GM23338 (cell line): Measurements from ENCODE around the gene CCRL2. TPM values are rescaled to one million over a fixed set of nuclear protein-coding genes. Genes with fewer than 3 reads are reported as not detected.

ENCODE experiments used
- ATAC-seq: fragments of 200-7000 bp; cut with Tn5 transposase; 3 replicates; pipeline ENCODE4 v1.9.1; 2020
- DNase-seq: peaks from one replicate; pipeline ENCODE4 v3.0.0-alpha.2; 2015; ENCODE audit warnings: low spot score
- H2AFZ ChIP-seq: fragments of 200-600 bp; sonication (generic); 2 replicates; pipeline ENCODE4 v1.8.0; 2016; ENCODE audit warnings: antibody characterized with exemption, mild to moderate bottlenecking, moderate library complexity
- H3F3A ChIP-seq: fragments of 200-600 bp; sonication (generic); replicated peaks from 2 replicates; pipeline ENCODE4 v1.8.0; 2017; ENCODE audit warnings: antibody characterized with exemption, mixed run types, low read depth
- H3K27ac ChIP-seq: fragments of 200-600 bp; sonication (generic); 2 replicates; pipeline ENCODE4 v1.6.1; 2016; ENCODE audit warnings: low read depth
- H3K27me3 ChIP-seq: fragments of 200-600 bp; sonication (generic); 2 replicates; pipeline ENCODE4 v1.8.0; 2016; ENCODE audit warnings: mild to moderate bottlenecking, mixed run types, moderate library complexity; ENCODE audit not compliant: insufficient read depth
- H3K36me3 ChIP-seq: fragments of 200-600 bp; sonication (generic); 2 replicates; pipeline ENCODE4 v1.8.0; 2016; ENCODE audit warnings: mild to moderate bottlenecking; ENCODE audit not compliant: insufficient read depth
- H3K4me1 ChIP-seq: fragments of 200-600 bp; sonication (generic); 2 replicates; pipeline ENCODE4 v1.8.0; 2016; ENCODE audit warnings: mild to moderate bottlenecking, moderate library complexity; ENCODE audit not compliant: insufficient read depth
- H3K4me2 ChIP-seq: fragments of 200-600 bp; sonication (generic); 2 replicates; pipeline ENCODE4 v1.7.1; 2017; ENCODE audit warnings: mixed run types
- H3K4me3 ChIP-seq: fragments of 200-600 bp; sonication (generic); 2 replicates; pipeline ENCODE4 v1.6.1; 2016; ENCODE audit warnings: mixed run types
- H3K79me2 ChIP-seq: fragments of 200-600 bp; sonication (generic); replicated peaks from 2 replicates; pipeline ENCODE4 v1.8.0; 2017; ENCODE audit warnings: mild to moderate bottlenecking; ENCODE audit not compliant: insufficient read depth
- H3K9me2 ChIP-seq: fragments of 200-600 bp; sonication (generic); 2 replicates; pipeline ENCODE4 v1.8.0; 2017; ENCODE audit not compliant: insufficient read depth
- H4K20me1 ChIP-seq: fragments of 200-600 bp; sonication (generic); replicated peaks from 2 replicates; pipeline ENCODE4 v1.8.0; 2017; ENCODE audit warnings: mild to moderate bottlenecking; ENCODE audit not compliant: insufficient read depth
- H3K27ac Mint-ChIP-seq: 2 replicates; pipeline ENCODE4 v1.8.0; 2020; ENCODE audit warnings: inconsistent platforms, mild to moderate bottlenecking, moderate library complexity, mixed read lengths
- H3K27me3 Mint-ChIP-seq: 3 replicates; pipeline ENCODE4 v1.8.0; 2022; ENCODE audit warnings: low read depth, mild to moderate bottlenecking, moderate library complexity, mixed read lengths, inconsistent platforms; ENCODE audit not compliant: insufficient read depth, poor library complexity
- H3K36me3 Mint-ChIP-seq: 3 replicates; pipeline ENCODE4 v1.8.0; 2021; ENCODE audit warnings: low read depth, mild to moderate bottlenecking, inconsistent platforms, moderate library complexity, mixed read lengths
- H3K4me1 Mint-ChIP-seq: 3 replicates; pipeline ENCODE4 v1.8.0; 2020; ENCODE audit warnings: mild to moderate bottlenecking, inconsistent platforms, mixed read lengths
- H3K4me3 Mint-ChIP-seq: 3 replicates; pipeline ENCODE4 v1.8.0; 2021; ENCODE audit warnings: moderate library complexity, mild to moderate bottlenecking, inconsistent platforms, mixed read lengths
- H3K9me3 Mint-ChIP-seq: 3 replicates; pipeline ENCODE4 v1.8.0; 2020; ENCODE audit warnings: moderate library complexity, mild to moderate bottlenecking, inconsistent platforms, mixed read lengths
- CREB1 ChIP-seq: fragments of 250-450 bp; sonication (Bioruptor Pico); IDR thresholded peaks from 2 replicates; pipeline ENCODE4 v1.5.0; 2020; ENCODE audit warnings: low read depth, mild to moderate bottlenecking, moderate library complexity
- JUNB ChIP-seq: IDR thresholded peaks from one replicate; pipeline ENCODE4 v1.6.1; 2016; ENCODE audit warnings: antibody characterized with exemption; ENCODE audit not compliant: unreplicated experiment
- POLR2AphosphoS5 ChIP-seq: IDR thresholded peaks from 2 replicates; pipeline ENCODE4 v1.6.1; 2016; ENCODE audit warnings: antibody characterized with exemption, low read depth
- STAT1 ChIP-seq: IDR thresholded peaks from one replicate; pipeline ENCODE4 v1.6.1; 2016; ENCODE audit warnings: antibody characterized with exemption; ENCODE audit not compliant: unreplicated experiment
- ZNF331 ChIP-seq: fragments of 250-450 bp; sonication (Bioruptor Pico); IDR thresholded peaks from 2 replicates; pipeline ENCODE4 v1.5.0; 2020; ENCODE audit warnings: low read depth, mild to moderate bottlenecking, moderate library complexity
- polyA plus RNA-seq: library from polyadenylated mRNA; unstranded; fragments of >200 nt; fragmentation: Nextera tagmentation; extraction: Ambion mirVana; gene quantifications from 2 replicates; pipeline ENCODE4 v1.2.1, GENCODE V29; 2016
- total RNA-seq: library from RNA; depleted of rRNA; stranded (reverse); fragments of >200 nt; shearing (Covaris generic); gene quantifications from 2 replicates; pipeline ENCODE4 v1.2.3, GENCODE V29; 2014
- TF ChIP-seq, protein P1 (sequence below): fragments of 250-450 bp; sonication (Bioruptor Pico); IDR thresholded peaks from 2 replicates; pipeline ENCODE4 v1.5.0; 2020; ENCODE audit warnings: mild to moderate bottlenecking, moderate library complexity
- TF ChIP-seq, protein P2 (sequence below), 2 experiments: fragments of 200-600 bp in 1 of 2; sonication (generic) in 1 of 2; conservative IDR thresholded peaks; 2 replicates each; pipeline versions ENCODE4 v1.5.1 to v1.6.1; 2016 to 2017; ENCODE audit warnings: antibody characterized with exemption in 2 of 2, low read depth in 2 of 2, mild to moderate bottlenecking in 2 of 2, moderate library complexity in 1 of 2

The CCRL2 gene
- total and polyA plus RNA-seq, 2 experiments from 2014 or later: not detected

DNA sequence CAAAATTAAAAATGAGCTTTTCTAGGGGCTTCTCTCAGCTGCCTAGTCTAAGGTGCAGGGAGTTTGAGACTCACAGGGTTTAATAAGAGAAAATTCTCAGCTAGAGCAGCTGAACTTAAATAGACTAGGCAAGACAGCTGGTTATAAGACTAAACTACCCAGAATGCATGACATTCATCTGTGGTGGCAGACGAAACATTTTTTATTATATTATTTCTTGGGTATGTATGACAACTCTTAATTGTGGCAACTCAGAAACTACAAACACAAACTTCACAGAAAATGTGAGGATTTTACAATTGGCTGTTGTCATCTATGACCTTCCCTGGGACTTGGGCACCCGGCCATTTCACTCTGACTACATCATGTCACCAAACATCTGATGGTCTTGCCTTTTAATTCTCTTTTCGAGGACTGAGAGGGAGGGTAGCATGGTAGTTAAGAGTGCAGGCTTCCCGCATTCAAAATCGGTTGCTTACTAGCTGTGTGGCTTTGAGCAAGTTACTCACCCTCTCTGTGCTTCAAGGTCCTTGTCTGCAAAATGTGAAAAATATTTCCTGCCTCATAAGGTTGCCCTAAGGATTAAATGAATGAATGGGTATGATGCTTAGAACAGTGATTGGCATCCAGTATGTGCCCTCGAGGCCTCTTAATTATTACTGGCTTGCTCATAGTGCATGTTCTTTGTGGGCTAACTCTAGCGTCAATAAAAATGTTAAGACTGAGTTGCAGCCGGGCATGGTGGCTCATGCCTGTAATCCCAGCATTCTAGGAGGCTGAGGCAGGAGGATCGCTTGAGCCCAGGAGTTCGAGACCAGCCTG is 35.3 kb upstream of the CCRL2 start:
- DNase-seq: no peak
- H3F3A ChIP-seq: no peaks in the 10 kb centered on the region
- no peaks in the 10 kb centered on the region for H3K9me2 ChIP-seq
- H3K27ac Mint-ChIP-seq: no peak overlapping the region
- H3K4me2 ChIP-seq: no peak overlapping the region
- TF ChIP-seq POLR2AphosphoS5: no peak
- TF ChIP-seq, protein P1, sequence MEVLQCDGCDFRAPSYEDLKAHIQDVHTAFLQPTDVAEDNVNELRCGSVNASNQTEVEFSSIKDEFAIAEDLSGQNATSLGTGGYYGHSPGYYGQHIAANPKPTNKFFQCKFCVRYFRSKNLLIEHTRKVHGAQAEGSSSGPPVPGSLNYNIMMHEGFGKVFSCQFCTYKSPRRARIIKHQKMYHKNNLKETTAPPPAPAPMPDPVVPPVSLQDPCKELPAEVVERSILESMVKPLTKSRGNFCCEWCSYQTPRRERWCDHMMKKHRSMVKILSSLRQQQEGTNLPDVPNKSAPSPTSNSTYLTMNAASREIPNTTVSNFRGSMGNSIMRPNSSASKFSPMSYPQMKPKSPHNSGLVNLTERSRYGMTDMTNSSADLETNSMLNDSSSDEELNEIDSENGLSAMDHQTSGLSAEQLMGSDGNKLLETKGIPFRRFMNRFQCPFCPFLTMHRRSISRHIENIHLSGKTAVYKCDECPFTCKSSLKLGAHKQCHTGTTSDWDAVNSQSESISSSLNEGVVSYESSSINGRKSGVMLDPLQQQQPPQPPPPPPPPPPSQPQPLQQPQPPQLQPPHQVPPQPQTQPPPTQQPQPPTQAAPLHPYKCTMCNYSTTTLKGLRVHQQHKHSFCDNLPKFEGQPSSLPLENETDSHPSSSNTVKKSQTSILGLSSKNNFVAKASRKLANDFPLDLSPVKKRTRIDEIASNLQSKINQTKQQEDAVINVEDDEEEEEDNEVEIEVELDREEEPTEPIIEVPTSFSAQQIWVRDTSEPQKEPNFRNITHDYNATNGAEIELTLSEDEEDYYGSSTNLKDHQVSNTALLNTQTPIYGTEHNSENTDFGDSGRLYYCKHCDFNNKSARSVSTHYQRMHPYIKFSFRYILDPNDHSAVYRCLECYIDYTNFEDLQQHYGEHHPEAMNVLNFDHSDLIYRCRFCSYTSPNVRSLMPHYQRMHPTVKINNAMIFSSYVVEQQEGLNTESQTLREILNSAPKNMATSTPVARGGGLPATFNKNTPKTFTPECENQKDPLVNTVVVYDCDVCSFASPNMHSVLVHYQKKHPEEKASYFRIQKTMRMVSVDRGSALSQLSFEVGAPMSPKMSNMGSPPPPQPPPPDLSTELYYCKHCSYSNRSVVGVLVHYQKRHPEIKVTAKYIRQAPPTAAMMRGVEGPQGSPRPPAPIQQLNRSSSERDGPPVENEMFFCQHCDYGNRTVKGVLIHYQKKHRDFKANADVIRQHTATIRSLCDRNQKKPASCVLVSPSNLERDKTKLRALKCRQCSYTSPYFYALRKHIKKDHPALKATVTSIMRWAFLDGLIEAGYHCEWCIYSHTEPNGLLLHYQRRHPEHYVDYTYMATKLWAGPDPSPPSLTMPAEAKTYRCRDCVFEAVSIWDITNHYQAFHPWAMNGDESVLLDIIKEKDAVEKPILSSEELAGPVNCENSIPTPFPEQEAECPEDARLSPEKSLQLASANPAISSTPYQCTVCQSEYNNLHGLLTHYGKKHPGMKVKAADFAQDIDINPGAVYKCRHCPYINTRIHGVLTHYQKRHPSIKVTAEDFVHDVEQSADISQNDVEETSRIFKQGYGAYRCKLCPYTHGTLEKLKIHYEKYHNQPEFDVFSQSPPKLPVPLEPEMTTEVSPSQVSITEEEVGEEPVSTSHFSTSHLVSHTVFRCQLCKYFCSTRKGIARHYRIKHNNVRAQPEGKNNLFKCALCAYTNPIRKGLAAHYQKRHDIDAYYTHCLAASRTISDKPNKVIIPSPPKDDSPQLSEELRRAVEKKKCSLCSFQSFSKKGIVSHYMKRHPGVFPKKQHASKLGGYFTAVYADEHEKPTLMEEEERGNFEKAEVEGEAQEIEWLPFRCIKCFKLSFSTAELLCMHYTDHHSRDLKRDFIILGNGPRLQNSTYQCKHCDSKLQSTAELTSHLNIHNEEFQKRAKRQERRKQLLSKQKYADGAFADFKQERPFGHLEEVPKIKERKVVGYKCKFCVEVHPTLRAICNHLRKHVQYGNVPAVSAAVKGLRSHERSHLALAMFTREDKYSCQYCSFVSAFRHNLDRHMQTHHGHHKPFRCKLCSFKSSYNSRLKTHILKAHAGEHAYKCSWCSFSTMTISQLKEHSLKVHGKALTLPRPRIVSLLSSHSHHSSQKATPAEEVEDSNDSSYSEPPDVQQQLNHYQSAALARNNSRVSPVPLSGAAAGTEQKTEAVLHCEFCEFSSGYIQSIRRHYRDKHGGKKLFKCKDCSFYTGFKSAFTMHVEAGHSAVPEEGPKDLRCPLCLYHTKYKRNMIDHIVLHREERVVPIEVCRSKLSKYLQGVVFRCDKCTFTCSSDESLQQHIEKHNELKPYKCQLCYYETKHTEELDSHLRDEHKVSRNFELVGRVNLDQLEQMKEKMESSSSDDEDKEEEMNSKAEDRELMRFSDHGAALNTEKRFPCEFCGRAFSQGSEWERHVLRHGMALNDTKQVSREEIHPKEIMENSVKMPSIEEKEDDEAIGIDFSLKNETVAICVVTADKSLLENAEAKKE (CRISPR knock-in tag): no peak
- no peak for TF ChIP-seq JUNB
- TF ChIP-seq STAT1: no peak
- no peak for TF ChIP-seq ZNF331
- TF ChIP-seq, protein P2, sequence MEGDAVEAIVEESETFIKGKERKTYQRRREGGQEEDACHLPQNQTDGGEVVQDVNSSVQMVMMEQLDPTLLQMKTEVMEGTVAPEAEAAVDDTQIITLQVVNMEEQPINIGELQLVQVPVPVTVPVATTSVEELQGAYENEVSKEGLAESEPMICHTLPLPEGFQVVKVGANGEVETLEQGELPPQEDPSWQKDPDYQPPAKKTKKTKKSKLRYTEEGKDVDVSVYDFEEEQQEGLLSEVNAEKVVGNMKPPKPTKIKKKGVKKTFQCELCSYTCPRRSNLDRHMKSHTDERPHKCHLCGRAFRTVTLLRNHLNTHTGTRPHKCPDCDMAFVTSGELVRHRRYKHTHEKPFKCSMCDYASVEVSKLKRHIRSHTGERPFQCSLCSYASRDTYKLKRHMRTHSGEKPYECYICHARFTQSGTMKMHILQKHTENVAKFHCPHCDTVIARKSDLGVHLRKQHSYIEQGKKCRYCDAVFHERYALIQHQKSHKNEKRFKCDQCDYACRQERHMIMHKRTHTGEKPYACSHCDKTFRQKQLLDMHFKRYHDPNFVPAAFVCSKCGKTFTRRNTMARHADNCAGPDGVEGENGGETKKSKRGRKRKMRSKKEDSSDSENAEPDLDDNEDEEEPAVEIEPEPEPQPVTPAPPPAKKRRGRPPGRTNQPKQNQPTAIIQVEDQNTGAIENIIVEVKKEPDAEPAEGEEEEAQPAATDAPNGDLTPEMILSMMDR (conservative IDR thresholded peaks at IDR 0.05; ENCODE audit: low read depth in 2 of 2): no peak
- TF ChIP-seq CREB1: no peak
- H3K4me1 ChIP-seq: peaks cover 8% of the 10 kb centered on the region
- H3K27ac ChIP-seq: no peak overlapping the region
- peaks cover 17% of the 10 kb centered on the region for H3K4me1 Mint-ChIP-seq
- no peaks in the 10 kb centered on the region for H3K79me2 ChIP-seq
- no peak overlapping the region for H2AFZ ChIP-seq
- no peaks in the 10 kb centered on the region for H3K27me3 Mint-ChIP-seq
- no peaks in the 10 kb centered on the region for H3K27me3 ChIP-seq
- no peaks in the 10 kb centered on the region; the same call in none of the 2 replicates for H4K20me1 ChIP-seq
- no peak for ATAC-seq
- no peak overlapping the region for H3K4me3 Mint-ChIP-seq
- H3K36me3 Mint-ChIP-seq: no peaks in the 10 kb centered on the region; the same call in 2 of the 3 replicates
- no peak overlapping the region for H3K4me3 ChIP-seq
- H3K36me3 ChIP-seq: no peaks in the 10 kb centered on the region
- no peaks in the 10 kb centered on the region for H3K9me3 Mint-ChIP-seq
